22Rv1 (cell line): ENCODE measurements around the gene WNT4.

Source experiments
- CTCF ChIP-seq: fragments of 450-650 bp; IDR thresholded peaks from 2 replicates; pipeline ENCODE4 v1.5.1; 2017; ENCODE audit warnings: mild to moderate bottlenecking
- ZFX ChIP-seq: fragments of 450-650 bp; IDR thresholded peaks from 2 replicates; pipeline ENCODE4 v1.6.1; 2017; ENCODE audit warnings: antibody characterized with exemption, borderline replicate concordance

- TF ChIP-seq CTCF (no peak), ZFX (no peak)
These were observed 18.2 kb downstream of the WNT4 start for GRCh38 chr1:22124592-22125229.
